ENCODE measurements around the gene CTBP2. TPM values are rescaled to one million over a fixed set of nuclear protein-coding genes. Genes with fewer than 3 reads are reported as not detected.

The CTBP2 gene
- total and polyA plus RNA-seq, 2 of the 13 experiments (the other 11 are each of a cell fraction or from before 2014, with no cell fraction given), result 0.08 TPM; not detected in 1

GRCh38 chr10:125048094-125048864, 112.1 kb downstream of the CTBP2 start:
- H4K20me1 ChIP-seq (ENCODE audit: insufficient read depth, low read length), result no peaks in the 10 kb centered on the region
- FAIRE-seq (peak; percentile 71), DNase-seq (ENCODE audit: low spot score) (peak; percentile 52), ATAC-seq (peak; percentile 99)
- H3K36me3 ChIP-seq (replicated peaks in 1 of 2; ENCODE audit: control insufficient read depth in 1 of 2, insufficient read depth in 2 of 2, low read length in 2 of 2), result no peaks in the 10 kb centered on the region
- H3K27me3 ChIP-seq (ENCODE audit: control insufficient read depth in 1 of 2, insufficient read depth in 2 of 2, low read length in 2 of 2), result peaks cover 7 to 46% of the 10 kb centered on the region in 2 experiments
- 44% methylated on average over 11 of the region's 16 CpGs for WGBS (ENCODE audit: low lambda C conversion rate)
- no peaks in the 10 kb centered on the region for H3K4me1 ChIP-seq (ENCODE audit: insufficient read depth, low read length)
- POLR2A ChIA-PET, result no interaction called here
- no peak overlapping the region for H3K4me2 ChIP-seq (ENCODE audit: low read depth, low read length)
- intact Hi-C loops (cut with micrococcal nuclease; ENCODE audit: unreplicated experiment), result loop anchor here (1.0 kb wide), 1 partner anchor 295 kb away; no protein-coding TSS in a partner anchor
- no peak overlapping the region for H3K9ac ChIP-seq (ENCODE audit: insufficient read depth, low read depth, low read length)
- no peak overlapping the region for H3K27ac ChIP-seq (ENCODE audit: extremely low read length, insufficient read depth, low read length)
- H3K9me3 ChIP-seq (ENCODE audit: low read length), result no peaks in the 10 kb centered on the region
- no peak overlapping the region for H2AFZ ChIP-seq (ENCODE audit: low read length)
- CTCF ChIA-PET (ENCODE audit: low intra/inter-chr PET ratio, low total read pairs), result interaction anchor here (0.8 to 1.2 kb wide), 2 partner anchors 13 to 294 kb away, joined by 4 to 7 read pairs; no protein-coding TSS in a partner anchor
- H3K79me2 ChIP-seq (ENCODE audit: insufficient read depth, low read length), result no peaks in the 10 kb centered on the region
- no TSS peak for BruUV-seq (replicated peaks)
- in situ Hi-C loops (cut with HindIII; ENCODE audit: extremely low pct_ligation_motif_present, low pct_unique_long_range_greater_than_20kb), result no loop called here
- no peak overlapping the region for H3K4me3 ChIP-seq (replicated peaks in 1 of 3; ENCODE audit: insufficient read depth in 1 of 3, low read depth in 2 of 3, low read length in 3 of 3)
- TF ChIP-seq RAD21 (CRISPR knock-in tag; IDR thresholded peaks at IDR 0.05) (peak; percentile 75), KLF9 (CRISPR knock-in tag; IDR thresholded peaks at IDR 0.05; ENCODE audit: low read depth) (no peak), XRCC5 (optimal IDR thresholded peaks at IDR 0.05; ENCODE audit: low read length) (peak; percentile 84), ARID2 (CRISPR knock-in tag; IDR thresholded peaks at IDR 0.05; ENCODE audit: borderline replicate concordance) (no peak), ZNF768 (CRISPR knock-in tag; IDR thresholded peaks at IDR 0.05) (no peak), ZFY (CRISPR knock-in tag; IDR thresholded peaks at IDR 0.05) (peak; percentile 30; the same call in 1 of the 2 replicates), YY1 (IDR thresholded peaks at IDR 0.05; ENCODE audit: insufficient read depth, insufficient replicate concordance, low read depth, low read length) (peak; percentile 9), SP4 (CRISPR knock-in tag; IDR thresholded peaks at IDR 0.05) (no peak), ZNF83 (CRISPR knock-in tag; IDR thresholded peaks at IDR 0.05; ENCODE audit: borderline replicate concordance) (no peak), REL (CRISPR knock-in tag; conservative IDR thresholded peaks at IDR 0.05) (no peak), ZNF605 (CRISPR knock-in tag; IDR thresholded peaks at IDR 0.05) (no peak), ZNF44 (CRISPR knock-in tag; IDR thresholded peaks at IDR 0.05) (no peak), NFKBIZ (CRISPR knock-in tag; IDR thresholded peaks at IDR 0.05) (no peak), HHEX (CRISPR knock-in tag; IDR thresholded peaks at IDR 0.05) (no peak), ZFP36 (IDR thresholded peaks at IDR 0.05; ENCODE audit: borderline replicate concordance, low read depth, low read length, partially characterized antibody) (peak; percentile 8), FOXA1 (IDR thresholded peaks at IDR 0.05) (no peak), FOXA1 (CRISPR knock-in tag; IDR thresholded peaks at IDR 0.05) (no peak), NCOA5 (CRISPR knock-in tag; IDR thresholded peaks at IDR 0.05) (no peak), CTCF (CRISPR knock-in tag; IDR thresholded peaks at IDR 0.05) (peak; percentile 92), KDM2A (CRISPR knock-in tag; IDR thresholded peaks at IDR 0.05; ENCODE audit: borderline replicate concordance, low read depth) (peak; percentile 49; the same call in 1 of the 2 replicates), HMGXB4 (CRISPR knock-in tag; IDR thresholded peaks at IDR 0.05; ENCODE audit: borderline replicate concordance in 1 of 2, low read depth in 1 of 2) (0 out of 4 replicates have a peak, but pooled peaks of 1 of the 2 experiments have one; percentile 21)

All from HepG2 (cell line).